SK-N-SH treated with all-trans-retinoic acid at 6 μM for 48 hours (cell line): ENCODE data around the gene DNTT.

Source experiments
- ARNTL ChIP-seq: fragments of 450-650 bp; formaldehyde crosslinking; IDR thresholded peaks from 2 replicates; pipeline ENCODE4 v1.5.0; 2020; ENCODE audit warnings: low read depth, mild to moderate bottlenecking, moderate library complexity, borderline replicate concordance
- CSDC2 ChIP-seq: fragments of 250-450 bp; sonication (Bioruptor Pico); IDR thresholded peaks from 2 replicates; pipeline ENCODE4 v1.5.0; 2020; ENCODE audit warnings: mild to moderate bottlenecking, moderate library complexity
- ESRRG ChIP-seq: fragments of 250-450 bp; sonication (Bioruptor Pico); IDR thresholded peaks from 2 replicates; pipeline ENCODE4 v1.6.1; 2021; ENCODE audit warnings: mild to moderate bottlenecking
- RARB ChIP-seq: fragments of 250-450 bp; sonication (Bioruptor Pico); IDR thresholded peaks from 2 replicates; pipeline ENCODE4 v1.8.0; 2021; ENCODE audit warnings: mild to moderate bottlenecking, moderate library complexity
- ZC3H10 ChIP-seq: fragments of 250-450 bp; sonication (Bioruptor Pico); IDR thresholded peaks from 2 replicates; pipeline ENCODE4 v1.5.1; 2021; ENCODE audit warnings: mild to moderate bottlenecking, moderate library complexity
- ZFP3 ChIP-seq: fragments of 250-450 bp; sonication (Bioruptor Pico); IDR thresholded peaks from 2 replicates; pipeline ENCODE4 v1.5.0; 2020; ENCODE audit warnings: mild to moderate bottlenecking, moderate library complexity
- ZNF8 ChIP-seq: fragments of 450-650 bp; formaldehyde crosslinking; IDR thresholded peaks from 2 replicates; pipeline ENCODE4 v1.5.0; 2020; ENCODE audit warnings: mild to moderate bottlenecking, moderate library complexity
- TF ChIP-seq, protein P1 (sequence below): fragments of 250-450 bp; sonication (Bioruptor Pico); IDR thresholded peaks from 2 replicates; pipeline ENCODE4 v1.8.0; 2020; ENCODE audit warnings: mild to moderate bottlenecking, moderate library complexity, borderline replicate concordance
- TF ChIP-seq, protein P2 (sequence below): fragments of 250-450 bp; sonication (Bioruptor Pico); IDR thresholded peaks from 2 replicates; pipeline ENCODE4 v1.5.0; 2020; ENCODE audit warnings: mild to moderate bottlenecking, moderate library complexity
- TF ChIP-seq, protein P3 (sequence below): fragments of 250-450 bp; sonication (Bioruptor Pico); IDR thresholded peaks from 2 replicates; pipeline ENCODE4 v1.8.0; 2021; ENCODE audit warnings: low read depth, mild to moderate bottlenecking, moderate library complexity, borderline replicate concordance
- TF ChIP-seq, protein P4 (sequence below): fragments of 250-450 bp; sonication (Bioruptor Pico); IDR thresholded peaks from 2 replicates; pipeline ENCODE4 v1.5.1; 2020; ENCODE audit warnings: low read depth, mild to moderate bottlenecking, moderate library complexity

DNA sequence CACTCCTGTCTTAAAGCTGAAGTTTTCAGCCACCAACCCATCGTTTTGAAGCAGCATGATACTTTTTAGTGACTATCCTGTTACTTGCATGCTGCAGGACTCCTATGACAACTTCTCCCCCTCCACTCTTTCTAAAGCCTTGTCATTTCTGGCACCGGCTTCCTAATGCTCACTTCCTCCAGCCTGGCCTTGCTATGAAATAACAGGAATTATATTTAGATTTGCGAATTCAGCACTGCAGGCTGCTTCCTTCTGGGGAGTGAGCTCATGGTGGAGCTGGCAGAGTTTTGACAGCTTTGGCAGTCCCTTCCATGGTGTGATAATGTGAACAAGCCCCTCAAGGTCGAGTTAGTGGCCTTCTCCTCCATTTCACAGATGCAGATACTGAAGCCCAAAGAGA is 46.3 kb upstream of the DNTT start:
- TF ChIP-seq, protein P1, sequence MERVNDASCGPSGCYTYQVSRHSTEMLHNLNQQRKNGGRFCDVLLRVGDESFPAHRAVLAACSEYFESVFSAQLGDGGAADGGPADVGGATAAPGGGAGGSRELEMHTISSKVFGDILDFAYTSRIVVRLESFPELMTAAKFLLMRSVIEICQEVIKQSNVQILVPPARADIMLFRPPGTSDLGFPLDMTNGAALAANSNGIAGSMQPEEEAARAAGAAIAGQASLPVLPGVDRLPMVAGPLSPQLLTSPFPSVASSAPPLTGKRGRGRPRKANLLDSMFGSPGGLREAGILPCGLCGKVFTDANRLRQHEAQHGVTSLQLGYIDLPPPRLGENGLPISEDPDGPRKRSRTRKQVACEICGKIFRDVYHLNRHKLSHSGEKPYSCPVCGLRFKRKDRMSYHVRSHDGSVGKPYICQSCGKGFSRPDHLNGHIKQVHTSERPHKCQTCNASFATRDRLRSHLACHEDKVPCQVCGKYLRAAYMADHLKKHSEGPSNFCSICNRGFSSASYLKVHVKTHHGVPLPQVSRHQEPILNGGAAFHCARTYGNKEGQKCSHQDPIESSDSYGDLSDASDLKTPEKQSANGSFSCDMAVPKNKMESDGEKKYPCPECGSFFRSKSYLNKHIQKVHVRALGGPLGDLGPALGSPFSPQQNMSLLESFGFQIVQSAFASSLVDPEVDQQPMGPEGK: no peak
- TF ChIP-seq, protein P2, sequence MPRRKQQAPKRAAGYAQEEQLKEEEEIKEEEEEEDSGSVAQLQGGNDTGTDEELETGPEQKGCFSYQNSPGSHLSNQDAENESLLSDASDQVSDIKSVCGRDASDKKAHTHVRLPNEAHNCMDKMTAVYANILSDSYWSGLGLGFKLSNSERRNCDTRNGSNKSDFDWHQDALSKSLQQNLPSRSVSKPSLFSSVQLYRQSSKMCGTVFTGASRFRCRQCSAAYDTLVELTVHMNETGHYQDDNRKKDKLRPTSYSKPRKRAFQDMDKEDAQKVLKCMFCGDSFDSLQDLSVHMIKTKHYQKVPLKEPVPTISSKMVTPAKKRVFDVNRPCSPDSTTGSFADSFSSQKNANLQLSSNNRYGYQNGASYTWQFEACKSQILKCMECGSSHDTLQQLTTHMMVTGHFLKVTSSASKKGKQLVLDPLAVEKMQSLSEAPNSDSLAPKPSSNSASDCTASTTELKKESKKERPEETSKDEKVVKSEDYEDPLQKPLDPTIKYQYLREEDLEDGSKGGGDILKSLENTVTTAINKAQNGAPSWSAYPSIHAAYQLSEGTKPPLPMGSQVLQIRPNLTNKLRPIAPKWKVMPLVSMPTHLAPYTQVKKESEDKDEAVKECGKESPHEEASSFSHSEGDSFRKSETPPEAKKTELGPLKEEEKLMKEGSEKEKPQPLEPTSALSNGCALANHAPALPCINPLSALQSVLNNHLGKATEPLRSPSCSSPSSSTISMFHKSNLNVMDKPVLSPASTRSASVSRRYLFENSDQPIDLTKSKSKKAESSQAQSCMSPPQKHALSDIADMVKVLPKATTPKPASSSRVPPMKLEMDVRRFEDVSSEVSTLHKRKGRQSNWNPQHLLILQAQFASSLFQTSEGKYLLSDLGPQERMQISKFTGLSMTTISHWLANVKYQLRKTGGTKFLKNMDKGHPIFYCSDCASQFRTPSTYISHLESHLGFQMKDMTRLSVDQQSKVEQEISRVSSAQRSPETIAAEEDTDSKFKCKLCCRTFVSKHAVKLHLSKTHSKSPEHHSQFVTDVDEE: no peak
- TF ChIP-seq ZNF8 (CRISPR knock-in tag) (no peak), ZFP3 (CRISPR knock-in tag) (no peak), ARNTL (CRISPR knock-in tag) (no peak), ESRRG (CRISPR knock-in tag) (no peak), ZC3H10 (CRISPR knock-in tag) (no peak), RARB (CRISPR knock-in tag) (no peak), CSDC2 (CRISPR knock-in tag) (no peak)
- TF ChIP-seq, protein P3, sequence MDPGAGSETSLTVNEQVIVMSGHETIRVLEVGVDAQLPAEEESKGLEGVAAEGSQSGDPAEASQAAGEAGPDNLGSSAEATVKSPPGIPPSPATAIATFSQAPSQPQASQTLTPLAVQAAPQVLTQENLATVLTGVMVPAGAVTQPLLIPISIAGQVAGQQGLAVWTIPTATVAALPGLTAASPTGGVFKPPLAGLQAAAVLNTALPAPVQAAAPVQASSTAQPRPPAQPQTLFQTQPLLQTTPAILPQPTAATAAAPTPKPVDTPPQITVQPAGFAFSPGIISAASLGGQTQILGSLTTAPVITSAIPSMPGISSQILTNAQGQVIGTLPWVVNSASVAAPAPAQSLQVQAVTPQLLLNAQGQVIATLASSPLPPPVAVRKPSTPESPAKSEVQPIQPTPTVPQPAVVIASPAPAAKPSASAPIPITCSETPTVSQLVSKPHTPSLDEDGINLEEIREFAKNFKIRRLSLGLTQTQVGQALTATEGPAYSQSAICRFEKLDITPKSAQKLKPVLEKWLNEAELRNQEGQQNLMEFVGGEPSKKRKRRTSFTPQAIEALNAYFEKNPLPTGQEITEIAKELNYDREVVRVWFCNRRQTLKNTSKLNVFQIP (CRISPR knock-in tag): no peak
- TF ChIP-seq, protein P4, sequence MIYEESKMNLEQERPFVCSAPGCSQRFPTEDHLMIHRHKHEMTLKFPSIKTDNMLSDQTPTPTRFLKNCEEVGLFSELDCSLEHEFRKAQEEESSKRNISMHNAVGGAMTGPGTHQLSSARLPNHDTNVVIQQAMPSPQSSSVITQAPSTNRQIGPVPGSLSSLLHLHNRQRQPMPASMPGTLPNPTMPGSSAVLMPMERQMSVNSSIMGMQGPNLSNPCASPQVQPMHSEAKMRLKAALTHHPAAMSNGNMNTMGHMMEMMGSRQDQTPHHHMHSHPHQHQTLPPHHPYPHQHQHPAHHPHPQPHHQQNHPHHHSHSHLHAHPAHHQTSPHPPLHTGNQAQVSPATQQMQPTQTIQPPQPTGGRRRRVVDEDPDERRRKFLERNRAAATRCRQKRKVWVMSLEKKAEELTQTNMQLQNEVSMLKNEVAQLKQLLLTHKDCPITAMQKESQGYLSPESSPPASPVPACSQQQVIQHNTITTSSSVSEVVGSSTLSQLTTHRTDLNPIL (CRISPR knock-in tag): no peak
